HepG2 (cell line): ENCODE results near the gene SLC7A11. TPM values are rescaled to one million over a fixed set of nuclear protein-coding genes. Genes with fewer than 3 reads are reported as not detected.

Experiments
- ARNTL ChIP-seq: sonication (generic); formaldehyde crosslinking; IDR thresholded peaks from 2 replicates; pipeline ENCODE4 v1.4.0; 2020; ENCODE audit warnings: mild to moderate bottlenecking, missing genetic modification reagents
- ATAD3A ChIP-seq: sonication (generic); formaldehyde crosslinking; IDR thresholded peaks from 2 replicates; pipeline ENCODE4 v1.4.0; 2020; ENCODE audit warnings: missing genetic modification reagents
- ATF7 ChIP-seq, 2 experiments: fragments of 450-650 bp in 1 of 2; sonication (generic) in 1 of 2; formaldehyde crosslinking in 1 of 2; IDR thresholded peaks; 2 replicates each; pipeline versions ENCODE4 v1.4.0 to v1.6.1; 2016 to 2020; ENCODE audit warnings: antibody characterized with exemption in 1 of 2, mild to moderate bottlenecking in 1 of 2, missing genetic modification reagents in 1 of 2
- CCAR2 ChIP-seq: fragments of 200-400 bp; formaldehyde crosslinking; optimal IDR thresholded peaks from 2 replicates; pipeline ENCODE3; 2018; ENCODE audit warnings: low read depth, mild to moderate bottlenecking, low read length, moderate library complexity
- EED ChIP-seq: sonication (generic); formaldehyde crosslinking; IDR thresholded peaks from 2 replicates; pipeline ENCODE4 v1.5.0; 2020; ENCODE audit warnings: mild to moderate bottlenecking, missing genetic modification reagents
- ELF1 ChIP-seq: sonication (generic); formaldehyde crosslinking; IDR thresholded peaks from 2 replicates; pipeline ENCODE4 v1.4.0; 2020; ENCODE audit warnings: missing genetic modification reagents
- ETV5 ChIP-seq: IDR thresholded peaks from 2 replicates; pipeline ENCODE4 v1.6.1; 2018; ENCODE audit warnings: missing biosample characterization, missing genetic modification reagents, inconsistent platforms, borderline replicate concordance
- ISL2 ChIP-seq: sonication (generic); formaldehyde crosslinking; IDR thresholded peaks from 2 replicates; pipeline ENCODE4 v1.5.0; 2020; ENCODE audit warnings: missing genetic modification reagents
- MAFF ChIP-seq: IDR thresholded peaks from 2 replicates; pipeline ENCODE4 v1.6.1; 2011; ENCODE audit warnings: low read depth, low read length, improper control_type of control experiment
- MXD4 ChIP-seq: IDR thresholded peaks from 2 replicates; pipeline ENCODE4 v1.6.1; 2016; ENCODE audit warnings: mild to moderate bottlenecking, missing biosample characterization, missing genetic modification reagents
- PHF21A ChIP-seq: sonication (generic); formaldehyde crosslinking; IDR thresholded peaks from 2 replicates; pipeline ENCODE4 v1.5.0; 2020; ENCODE audit warnings: mild to moderate bottlenecking, missing genetic modification reagents
- SIX1 ChIP-seq: sonication (generic); formaldehyde crosslinking; IDR thresholded peaks from 2 replicates; pipeline ENCODE4 v1.4.0; 2020; ENCODE audit warnings: missing genetic modification reagents, borderline replicate concordance
- SUZ12 ChIP-seq: fragments of 150-350 bp; IDR thresholded peaks from 2 replicates; pipeline ENCODE4 v1.6.1; 2014; ENCODE audit warnings: low read depth, low read length
- TARDBP ChIP-seq: sonication (generic); formaldehyde crosslinking; IDR thresholded peaks from 2 replicates; pipeline ENCODE4 v1.8.0; 2022; ENCODE audit warnings: mild to moderate bottlenecking, missing genetic modification reagents
- TCF12 ChIP-seq, 2 experiments: fragments of 450-650 bp in 1 of 2; sonication (generic) in 1 of 2; formaldehyde crosslinking in 1 of 2; IDR thresholded peaks; 2 replicates each; pipeline versions ENCODE4 v1.6.1 to v1.8.0; 2017 to 2022; ENCODE audit warnings: antibody characterized with exemption in 1 of 2, mild to moderate bottlenecking in 1 of 2, missing genetic modification reagents in 1 of 2, moderate library complexity in 1 of 2
- ZBTB37 ChIP-seq: sonication (generic); formaldehyde crosslinking; IDR thresholded peaks from 2 replicates; pipeline ENCODE4 v1.4.0; 2020; ENCODE audit warnings: mild to moderate bottlenecking, missing genetic modification reagents
- ZBTB8A ChIP-seq: sonication (generic); formaldehyde crosslinking; IDR thresholded peaks from 2 replicates; pipeline ENCODE4 v1.4.0; 2020; ENCODE audit warnings: mild to moderate bottlenecking, low read depth, missing genetic modification reagents, borderline replicate concordance
- ZMYM2 ChIP-seq: sonication (generic); formaldehyde crosslinking; IDR thresholded peaks from 2 replicates; pipeline ENCODE4 v1.8.0; 2022; ENCODE audit warnings: mild to moderate bottlenecking, missing genetic modification reagents
- ZNF317 ChIP-seq: sonication (generic); formaldehyde crosslinking; IDR thresholded peaks from 2 replicates; pipeline ENCODE4 v1.5.0; 2020; ENCODE audit warnings: mild to moderate bottlenecking, missing genetic modification reagents
- ZNF878 ChIP-seq: sonication (generic); formaldehyde crosslinking; IDR thresholded peaks from 2 replicates; pipeline ENCODE4 v1.8.1; 2023; ENCODE audit warnings: mild to moderate bottlenecking, missing genetic modification reagents, moderate library complexity
- polyA plus RNA-seq, 8 experiments: library from polyadenylated mRNA; depleted of rRNA in 3 of 8; stranded (reverse) in 7 of 8; unstranded in 1 of 8; fragments of >200 nt; fragmentation: Illumina TruSeq in 4 of 8; extraction: Trizol in 4 of 8; gene quantifications; 2 replicates each; pipeline versions ENCODE4 v1.2.1 to v1.2.3, GENCODE V29; 2011 to 2016; ENCODE audit warnings: low read depth in 4 of 8, missing spikeins in 1 of 8, mixed read lengths in 1 of 8; ENCODE audit not compliant: insufficient read depth in 1 of 8
- total RNA-seq, 5 experiments: library from RNA; depleted of rRNA; stranded (reverse); fragments of >200 nt; fragmentation: Illumina TruSeq; extraction: Trizol; gene quantifications; 2 replicates each; pipeline ENCODE4 v1.2.3, GENCODE V29; 2016; ENCODE audit warnings: low read depth in 1 of 5
- TF ChIP-seq, protein P1 (sequence below): sonication (generic); formaldehyde crosslinking; IDR thresholded peaks from 2 replicates; pipeline ENCODE4 v1.4.0; 2020; ENCODE audit warnings: missing genetic modification reagents
- TF ChIP-seq, protein P2 (sequence below): sonication (generic); formaldehyde crosslinking; conservative IDR thresholded peaks from 2 replicates; pipeline ENCODE4 v1.8.0; 2022; ENCODE audit warnings: mild to moderate bottlenecking, moderate library complexity, missing genetic modification reagents
- TF ChIP-seq, protein P3 (sequence below): sonication (generic); formaldehyde crosslinking; conservative IDR thresholded peaks from 2 replicates; pipeline ENCODE4 v1.8.1; 2023; ENCODE audit warnings: missing genetic modification reagents

The SLC7A11 gene
- total and polyA plus RNA-seq, 2 of the 13 experiments (the other 11 are each of a cell fraction or from before 2014, with no cell fraction given), result 15.7 to 17.5 TPM

DNA sequence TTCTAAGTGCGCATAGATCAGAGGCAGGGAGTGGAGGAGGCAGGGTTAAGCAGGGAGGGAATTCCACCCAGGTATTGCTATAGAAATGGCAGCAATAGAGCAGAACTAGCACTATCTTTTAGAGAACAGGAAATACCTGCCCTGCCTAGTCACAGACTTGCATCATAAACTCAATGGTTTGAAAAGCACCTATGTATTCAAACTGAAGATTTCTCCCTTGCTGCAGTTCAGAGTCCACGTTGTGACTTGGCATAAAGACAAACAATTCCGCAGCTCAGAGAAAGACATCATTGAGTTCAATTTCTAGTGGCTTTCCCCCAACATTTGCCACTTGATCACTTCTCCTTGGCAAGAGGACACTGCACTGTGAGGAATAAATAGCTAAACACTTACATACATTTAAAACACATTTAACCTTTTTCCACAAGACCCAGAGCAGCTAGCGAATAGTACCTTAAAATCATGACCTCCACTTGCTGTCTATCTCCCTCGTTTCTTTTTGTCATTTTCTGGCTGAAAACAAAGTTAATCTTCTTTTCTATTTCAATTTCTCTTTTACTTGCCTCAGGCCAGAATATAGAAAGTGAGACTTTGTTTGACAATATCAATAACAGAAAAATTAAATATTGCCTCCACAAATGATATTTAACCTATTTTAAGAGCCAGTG is 42.4 kb downstream of the SLC7A11 start (continued):
- TF ChIP-seq ATF7 (IDR thresholded peaks at IDR 0.05), result peak; percentile 62; the same call in 1 of the 2 replicates
- no peak; the same call in 1 of the 2 replicates for TF ChIP-seq ATF7 (CRISPR knock-in tag; IDR thresholded peaks at IDR 0.05)
- no peak for TF ChIP-seq ATAD3A (CRISPR knock-in tag)
- TF ChIP-seq SIX1 (CRISPR knock-in tag), result 0 out of 2 replicates have a peak, but pooled peaks have one; percentile 47
- TF ChIP-seq PHF21A (CRISPR knock-in tag), result peak; percentile 78
- no peak for TF ChIP-seq TCF12 (IDR thresholded peaks at IDR 0.05)
- 0 out of 2 replicates have a peak, but pooled peaks have one; percentile 29 for TF ChIP-seq TCF12 (CRISPR knock-in tag; IDR thresholded peaks at IDR 0.05)
- peak; percentile 66; the same call in 1 of the 2 replicates for TF ChIP-seq ELF1 (CRISPR knock-in tag)
- TF ChIP-seq ISL2 (CRISPR knock-in tag), result peak; percentile 84
- TF ChIP-seq, protein P1, sequence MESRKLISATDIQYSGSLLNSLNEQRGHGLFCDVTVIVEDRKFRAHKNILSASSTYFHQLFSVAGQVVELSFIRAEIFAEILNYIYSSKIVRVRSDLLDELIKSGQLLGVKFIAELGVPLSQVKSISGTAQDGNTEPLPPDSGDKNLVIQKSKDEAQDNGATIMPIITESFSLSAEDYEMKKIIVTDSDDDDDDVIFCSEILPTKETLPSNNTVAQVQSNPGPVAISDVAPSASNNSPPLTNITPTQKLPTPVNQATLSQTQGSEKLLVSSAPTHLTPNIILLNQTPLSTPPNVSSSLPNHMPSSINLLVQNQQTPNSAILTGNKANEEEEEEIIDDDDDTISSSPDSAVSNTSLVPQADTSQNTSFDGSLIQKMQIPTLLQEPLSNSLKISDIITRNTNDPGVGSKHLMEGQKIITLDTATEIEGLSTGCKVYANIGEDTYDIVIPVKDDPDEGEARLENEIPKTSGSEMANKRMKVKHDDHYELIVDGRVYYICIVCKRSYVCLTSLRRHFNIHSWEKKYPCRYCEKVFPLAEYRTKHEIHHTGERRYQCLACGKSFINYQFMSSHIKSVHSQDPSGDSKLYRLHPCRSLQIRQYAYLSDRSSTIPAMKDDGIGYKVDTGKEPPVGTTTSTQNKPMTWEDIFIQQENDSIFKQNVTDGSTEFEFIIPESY (CRISPR knock-in tag), result no peak
- TF ChIP-seq SUZ12, result no peak
- peak; percentile 96 for TF ChIP-seq ETV5 (CRISPR knock-in tag)
- peak; percentile 62; the same call in 1 of the 2 replicates for TF ChIP-seq ARNTL (CRISPR knock-in tag)
- TF ChIP-seq ZNF317 (CRISPR knock-in tag), result peak; percentile 42; the same call in 1 of the 2 replicates
- no peak for TF ChIP-seq EED (CRISPR knock-in tag)
- TF ChIP-seq TARDBP (CRISPR knock-in tag), result peak; percentile 88
- peak; percentile 52; the same call in 1 of the 2 replicates for TF ChIP-seq ZNF878 (CRISPR knock-in tag)
- TF ChIP-seq ZBTB37 (CRISPR knock-in tag), result no peak
- TF ChIP-seq CCAR2, result peak; percentile 64
- TF ChIP-seq MXD4 (CRISPR knock-in tag), result 0 out of 2 replicates have a peak, but pooled peaks have one; percentile 24
- peak; percentile 54 for TF ChIP-seq MAFF
- TF ChIP-seq ZMYM2 (CRISPR knock-in tag), result no peak
- TF ChIP-seq, protein P2, sequence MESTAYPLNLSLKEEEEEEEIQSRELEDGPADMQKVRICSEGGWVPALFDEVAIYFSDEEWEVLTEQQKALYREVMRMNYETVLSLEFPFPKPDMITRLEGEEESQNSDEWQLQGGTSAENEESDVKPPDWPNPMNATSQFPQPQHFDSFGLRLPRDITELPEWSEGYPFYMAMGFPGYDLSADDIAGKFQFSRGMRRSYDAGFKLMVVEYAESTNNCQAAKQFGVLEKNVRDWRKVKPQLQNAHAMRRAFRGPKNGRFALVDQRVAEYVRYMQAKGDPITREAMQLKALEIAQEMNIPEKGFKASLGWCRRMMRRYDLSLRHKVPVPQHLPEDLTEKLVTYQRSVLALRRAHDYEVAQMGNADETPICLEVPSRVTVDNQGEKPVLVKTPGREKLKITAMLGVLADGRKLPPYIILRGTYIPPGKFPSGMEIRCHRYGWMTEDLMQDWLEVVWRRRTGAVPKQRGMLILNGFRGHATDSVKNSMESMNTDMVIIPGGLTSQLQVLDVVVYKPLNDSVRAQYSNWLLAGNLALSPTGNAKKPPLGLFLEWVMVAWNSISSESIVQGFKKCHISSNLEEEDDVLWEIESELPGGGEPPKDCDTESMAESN (CRISPR knock-in tag), result no peak; the same call in 1 of the 2 replicates
- TF ChIP-seq, protein P3, sequence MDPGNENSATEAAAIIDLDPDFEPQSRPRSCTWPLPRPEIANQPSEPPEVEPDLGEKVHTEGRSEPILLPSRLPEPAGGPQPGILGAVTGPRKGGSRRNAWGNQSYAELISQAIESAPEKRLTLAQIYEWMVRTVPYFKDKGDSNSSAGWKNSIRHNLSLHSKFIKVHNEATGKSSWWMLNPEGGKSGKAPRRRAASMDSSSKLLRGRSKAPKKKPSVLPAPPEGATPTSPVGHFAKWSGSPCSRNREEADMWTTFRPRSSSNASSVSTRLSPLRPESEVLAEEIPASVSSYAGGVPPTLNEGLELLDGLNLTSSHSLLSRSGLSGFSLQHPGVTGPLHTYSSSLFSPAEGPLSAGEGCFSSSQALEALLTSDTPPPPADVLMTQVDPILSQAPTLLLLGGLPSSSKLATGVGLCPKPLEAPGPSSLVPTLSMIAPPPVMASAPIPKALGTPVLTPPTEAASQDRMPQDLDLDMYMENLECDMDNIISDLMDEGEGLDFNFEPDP, result no peak
- no peak for TF ChIP-seq ZBTB8A (CRISPR knock-in tag)
